ENCODE results near the gene CAMP.
A peak's percentile ranks its signal among the peaks of the same experiment; 100 is the strongest.
"Not testable (repeated sequence)": the region's sequence is repeated elsewhere in the genome, so short reads cannot be mapped to it uniquely, and the experiment has no call there.

CAMP gene

GRCh38 chr3:48268936-48269561 lies 45.8 kb downstream of the CAMP start:
- DNase-seq (ENCODE audit: low read depth) = no peak
- no peak for TF ChIP-seq CTCF (IDR thresholded peaks at IDR 0.05; ENCODE audit: low read depth, low read length, missing control alignments)
- no peak overlapping the region for H3K4me3 ChIP-seq (ENCODE audit: low read depth, low read length)

GRCh38 chr3:48269592-48269991 lies 46.3 kb downstream of the CAMP start:
- DNase-seq (ENCODE audit: low read depth) = no peak
- TF ChIP-seq CTCF (IDR thresholded peaks at IDR 0.05; ENCODE audit: low read depth, low read length, missing control alignments) = no peak
- no peak overlapping the region for H3K4me3 ChIP-seq (ENCODE audit: low read depth, low read length)

- TF ChIP-seq CTCF (IDR thresholded peaks at IDR 0.05; ENCODE audit: low read depth, low read length, missing control alignments) = no peak
- H3K4me3 ChIP-seq (ENCODE audit: low read depth, low read length) = no peak overlapping the region
- no peak for DNase-seq (ENCODE audit: low read depth)
These were observed 47.0 kb downstream of the CAMP start for GRCh38 chr3:48270306-48270705.

- not testable (repeated sequence) for DNase-seq (ENCODE audit: low read depth); H3K4me3 ChIP-seq (ENCODE audit: low read depth, low read length)
These were observed 47.9 kb downstream of the CAMP start for GRCh38 chr3:48271223-48271622.

- no peak overlapping the region for H3K4me3 ChIP-seq (ENCODE audit: low read depth, low read length)
- TF ChIP-seq CTCF (IDR thresholded peaks at IDR 0.05; ENCODE audit: low read depth, low read length, missing control alignments) = no peak
These were observed 48.6 kb downstream of the CAMP start for GRCh38 chr3:48271763-48272498.

GRCh38 chr3:48273594-48274211 lies 50.4 kb downstream of the CAMP start:
- no peak overlapping the region for H3K4me3 ChIP-seq (ENCODE audit: low read depth, low read length)
- peak; percentile 84 for TF ChIP-seq CTCF (IDR thresholded peaks at IDR 0.05; ENCODE audit: low read depth, low read length, missing control alignments)
- peak; percentile 25 for DNase-seq (ENCODE audit: low read depth)

More at GRCh38 chr3:48271763-48272498, 48.6 kb downstream of the CAMP start:
- no peak for DNase-seq (ENCODE audit: low read depth)

- no peak overlapping the region for H3K4me3 ChIP-seq (ENCODE audit: low read depth, low read length)
- no peak for DNase-seq (ENCODE audit: low read depth)
- TF ChIP-seq CTCF (IDR thresholded peaks at IDR 0.05; ENCODE audit: low read depth, low read length, missing control alignments) = no peak
These were observed 51.2 kb downstream of the CAMP start for GRCh38 chr3:48274452-48274851.
